Coronary artery (tissue), 2 donors: ENCODE results near the gene RNF4.
"Not testable (repeated sequence)": the region's sequence is repeated elsewhere in the genome, so short reads cannot be mapped to it uniquely, and the experiment has no call there.

Source experiments
- DNase-seq: peaks from one replicate; pipeline ENCODE4 v3.0.0-alpha.2; 2017; ENCODE audit warnings: low spot score
- H3K27ac ChIP-seq, 2 donors: fragments of 200-600 bp; sonication (generic); one replicate each; pipeline ENCODE4 v1.5.1; 2016 to 2019
- H3K4me3 ChIP-seq: fragments of 200-600 bp; sonication (generic); 2 replicates; pipeline ENCODE4 v1.5.1; 2016; ENCODE audit warnings: mild to moderate bottlenecking, moderate library complexity
- TF ChIP-seq, protein P1 (sequence below): fragments of 200-600 bp; sonication (generic); IDR thresholded peaks from one replicate; pipeline ENCODE4 v1.5.1; 2019; ENCODE audit warnings: antibody characterized with exemption

Gene RNF4

DNA sequence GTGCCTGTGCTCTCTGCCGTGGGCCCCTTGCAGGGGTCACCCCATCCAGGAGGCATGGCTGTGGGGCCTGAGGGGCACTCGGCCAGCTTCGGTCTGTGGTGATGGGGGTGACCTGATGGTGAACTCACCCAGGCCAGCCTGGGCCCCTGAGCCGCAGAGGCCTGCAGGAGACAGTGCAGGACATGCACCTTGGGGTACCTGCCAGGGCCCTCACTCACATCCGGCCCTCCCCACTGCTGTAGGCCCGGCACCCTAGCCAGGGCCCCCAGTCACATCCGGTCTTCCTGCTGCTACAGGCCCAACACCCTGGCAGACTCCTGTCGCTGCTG lies 42.9 kb upstream of the RNF4 start:
- no peak for DNase-seq
- TF ChIP-seq, protein P1, sequence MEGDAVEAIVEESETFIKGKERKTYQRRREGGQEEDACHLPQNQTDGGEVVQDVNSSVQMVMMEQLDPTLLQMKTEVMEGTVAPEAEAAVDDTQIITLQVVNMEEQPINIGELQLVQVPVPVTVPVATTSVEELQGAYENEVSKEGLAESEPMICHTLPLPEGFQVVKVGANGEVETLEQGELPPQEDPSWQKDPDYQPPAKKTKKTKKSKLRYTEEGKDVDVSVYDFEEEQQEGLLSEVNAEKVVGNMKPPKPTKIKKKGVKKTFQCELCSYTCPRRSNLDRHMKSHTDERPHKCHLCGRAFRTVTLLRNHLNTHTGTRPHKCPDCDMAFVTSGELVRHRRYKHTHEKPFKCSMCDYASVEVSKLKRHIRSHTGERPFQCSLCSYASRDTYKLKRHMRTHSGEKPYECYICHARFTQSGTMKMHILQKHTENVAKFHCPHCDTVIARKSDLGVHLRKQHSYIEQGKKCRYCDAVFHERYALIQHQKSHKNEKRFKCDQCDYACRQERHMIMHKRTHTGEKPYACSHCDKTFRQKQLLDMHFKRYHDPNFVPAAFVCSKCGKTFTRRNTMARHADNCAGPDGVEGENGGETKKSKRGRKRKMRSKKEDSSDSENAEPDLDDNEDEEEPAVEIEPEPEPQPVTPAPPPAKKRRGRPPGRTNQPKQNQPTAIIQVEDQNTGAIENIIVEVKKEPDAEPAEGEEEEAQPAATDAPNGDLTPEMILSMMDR = no peak
- H3K4me3 ChIP-seq = no peak overlapping the region
- no peak overlapping the region for H3K27ac ChIP-seq

DNA sequence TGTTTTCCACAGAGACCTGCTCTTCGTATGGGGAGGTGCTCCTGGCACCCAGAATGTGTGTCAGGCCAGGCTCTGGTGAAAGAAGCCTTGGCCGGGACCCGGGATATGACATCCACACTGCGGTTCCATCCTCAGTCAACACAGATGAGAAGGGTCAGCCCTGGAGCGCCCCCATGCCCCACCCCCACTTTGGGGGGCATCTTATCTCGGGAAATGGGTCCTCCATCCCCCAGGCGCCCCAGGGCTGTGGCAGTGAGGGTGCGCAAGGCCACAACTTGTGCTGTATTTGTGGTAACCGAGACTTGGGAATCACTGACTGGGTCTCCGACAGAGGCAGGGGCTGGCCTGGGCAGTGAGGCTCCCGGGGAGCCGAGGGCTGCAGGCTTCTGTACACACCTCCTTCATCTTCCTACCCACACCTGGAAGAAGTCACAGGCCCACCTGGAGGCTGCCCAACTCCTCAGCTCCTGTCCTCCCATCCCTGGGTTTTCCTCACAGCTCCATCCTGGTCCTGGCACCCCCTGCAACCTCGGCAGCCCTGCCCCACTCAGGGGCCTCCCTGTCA lies 42.1 kb upstream of the RNF4 start:
- TF ChIP-seq, protein P1 = no peak
- no peak overlapping the region for H3K4me3 ChIP-seq
- no peak overlapping the region for H3K27ac ChIP-seq
- no peak for DNase-seq

DNA sequence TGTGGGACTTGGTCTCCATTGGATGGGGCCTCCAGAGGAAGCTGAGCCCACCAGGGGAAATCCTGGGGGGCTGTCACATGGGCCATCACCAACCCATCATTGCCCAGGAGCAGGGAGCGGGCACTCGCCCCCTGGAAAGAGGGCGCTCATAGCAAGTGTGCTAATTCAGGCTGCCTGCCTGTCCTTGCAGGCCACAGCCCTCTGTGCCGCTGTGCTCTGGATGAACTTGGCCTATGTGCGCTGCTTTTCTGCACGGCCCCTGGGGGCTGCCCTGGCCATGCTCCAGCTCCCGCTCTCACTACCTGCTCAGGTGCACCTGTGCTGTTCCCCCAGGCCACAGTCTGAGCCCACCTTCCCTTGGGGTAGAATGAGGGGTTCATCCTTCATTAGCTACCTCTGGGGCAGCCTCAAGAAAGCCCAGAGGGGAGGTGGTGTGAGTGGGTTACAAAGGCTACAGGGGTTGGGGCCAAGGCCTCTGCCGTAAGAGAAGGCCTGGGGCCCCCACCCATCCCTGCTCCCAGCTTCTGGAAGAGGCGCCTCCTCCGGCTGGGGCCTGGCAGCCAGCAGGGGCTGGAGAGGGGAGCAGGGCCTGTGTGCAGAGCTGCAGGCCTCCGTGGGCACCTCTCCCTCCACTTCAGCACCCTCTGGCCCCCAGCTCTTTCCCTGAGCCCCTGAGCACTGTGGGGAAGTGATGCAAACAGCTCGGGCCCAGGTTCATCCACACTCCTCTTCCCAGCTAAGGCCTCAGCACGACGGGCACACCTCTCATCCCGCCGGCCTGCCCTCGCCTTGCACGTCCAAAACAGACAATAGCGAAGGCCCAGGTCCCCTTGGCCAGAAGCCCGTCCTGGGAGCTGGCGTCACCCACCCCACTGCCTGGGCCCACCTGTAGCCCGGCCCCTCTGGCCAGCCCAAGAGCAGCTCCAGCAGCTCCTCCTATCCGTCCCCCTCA lies 41.2 kb upstream of the RNF4 start:
- Histone ChIP-seq H3K27ac (no peak overlapping the region), H3K4me3 (no peak overlapping the region)
- no peak for DNase-seq
- TF ChIP-seq, protein P1 = no peak

DNA sequence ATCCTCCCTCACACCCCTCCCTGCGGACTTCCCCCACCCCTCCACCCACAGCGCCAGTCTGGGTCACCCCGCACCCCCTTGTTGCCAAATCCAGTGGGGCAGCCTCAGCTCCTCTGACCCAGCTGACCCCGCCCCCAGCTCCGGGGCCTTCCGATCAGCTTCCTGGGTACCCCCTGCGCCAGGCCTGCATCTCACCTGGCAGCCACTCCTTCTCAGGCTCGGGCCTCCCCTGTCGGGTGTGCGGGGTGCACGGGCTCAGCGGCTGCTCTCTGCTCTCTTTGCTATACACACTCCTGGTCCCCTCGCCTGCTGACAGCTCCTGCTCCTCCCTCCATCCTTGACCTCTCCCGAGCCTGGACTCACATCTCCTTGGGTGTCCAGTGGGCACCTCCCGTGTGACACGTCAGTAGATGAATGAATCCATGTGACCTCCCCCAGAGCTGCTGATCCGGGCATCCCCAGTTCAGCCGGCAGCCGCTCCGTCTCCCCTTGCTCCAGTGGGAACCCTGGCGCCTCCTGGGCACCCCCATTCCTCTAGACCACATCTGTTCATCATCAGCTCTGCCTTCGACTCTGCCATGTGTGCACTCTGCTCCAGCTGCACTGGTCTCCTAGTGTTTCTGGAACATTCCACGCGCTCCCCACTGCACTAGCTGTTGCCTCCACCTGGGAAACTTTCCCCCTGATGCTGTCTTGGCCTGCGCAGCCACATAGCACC lies 40.3 kb upstream of the RNF4 start:
- TF ChIP-seq, protein P1 = no peak
- Histone ChIP-seq H3K27ac (no peak overlapping the region), H3K4me3 (no peak overlapping the region)
- DNase-seq = no peak

GRCh38 chr4:2429945-2430757 lies 38.8 kb upstream of the RNF4 start:
- H3K4me3 ChIP-seq = not testable (repeated sequence)
- H3K27ac ChIP-seq = peak overlapping the region in 1 of 2 donors; percentile 20

DNA sequence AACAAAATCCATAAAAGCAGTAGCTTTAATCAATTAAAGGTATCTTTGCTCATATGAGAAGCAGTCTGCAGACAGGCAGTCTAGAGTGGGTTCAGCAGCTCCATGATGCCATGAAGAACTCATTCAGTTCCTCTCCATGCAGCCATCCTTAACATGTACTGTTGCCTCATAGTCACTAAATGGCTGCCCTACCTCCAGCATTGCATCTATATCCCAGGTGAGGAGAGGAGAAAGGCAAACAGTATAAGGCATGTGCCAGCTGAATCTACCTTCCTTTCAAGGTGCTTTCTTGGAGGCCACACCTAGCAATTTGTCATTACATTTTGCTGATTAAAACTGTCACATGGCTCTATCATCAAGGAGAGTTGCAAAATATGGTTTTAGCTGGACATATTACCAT lies 36.9 kb upstream of the RNF4 start:
- Histone ChIP-seq H3K27ac (no peak overlapping the region), H3K4me3 (no peak overlapping the region)
- TF ChIP-seq, protein P1 = no peak
- DNase-seq = no peak

More at GRCh38 chr4:2429945-2430757, 38.8 kb upstream of the RNF4 start:
- not testable (repeated sequence) for DNase-seq

- Histone ChIP-seq H3K27ac (no peak overlapping the region), H3K4me3 (no peak overlapping the region)
- TF ChIP-seq, protein P1 = no peak
- no peak for DNase-seq
Observed at GRCh38 chr4:2432991-2433530, 35.8 kb upstream of the RNF4 start.
